Panc1 (cell line): Measurements from ENCODE around the gene CCDC90B.
A peak's percentile ranks its signal among the peaks of the same experiment; 100 is the strongest.

ENCODE experiments used
- POLR2AphosphoS5 ChIP-seq: IDR thresholded peaks from 2 replicates; pipeline ENCODE4 v1.6.1; 2012; ENCODE audit warnings: mild to moderate bottlenecking, low read depth, low read length, moderate library complexity
- REST ChIP-seq, 2 experiments: IDR thresholded peaks; 2 replicates each; pipeline ENCODE4 v1.6.1; 2011 to 2012; ENCODE audit warnings: low read depth in 2 of 2, control low read depth in 1 of 2, low read length in 1 of 2, mild to moderate bottlenecking in 1 of 2, moderate library complexity in 1 of 2; ENCODE audit not compliant: insufficient read depth in 1 of 2
- TF ChIP-seq, protein P1 (sequence below): fragments of 450-650 bp; IDR thresholded peaks from 2 replicates; pipeline ENCODE4 v1.5.1; 2017; ENCODE audit warnings: mild to moderate bottlenecking

DNA sequence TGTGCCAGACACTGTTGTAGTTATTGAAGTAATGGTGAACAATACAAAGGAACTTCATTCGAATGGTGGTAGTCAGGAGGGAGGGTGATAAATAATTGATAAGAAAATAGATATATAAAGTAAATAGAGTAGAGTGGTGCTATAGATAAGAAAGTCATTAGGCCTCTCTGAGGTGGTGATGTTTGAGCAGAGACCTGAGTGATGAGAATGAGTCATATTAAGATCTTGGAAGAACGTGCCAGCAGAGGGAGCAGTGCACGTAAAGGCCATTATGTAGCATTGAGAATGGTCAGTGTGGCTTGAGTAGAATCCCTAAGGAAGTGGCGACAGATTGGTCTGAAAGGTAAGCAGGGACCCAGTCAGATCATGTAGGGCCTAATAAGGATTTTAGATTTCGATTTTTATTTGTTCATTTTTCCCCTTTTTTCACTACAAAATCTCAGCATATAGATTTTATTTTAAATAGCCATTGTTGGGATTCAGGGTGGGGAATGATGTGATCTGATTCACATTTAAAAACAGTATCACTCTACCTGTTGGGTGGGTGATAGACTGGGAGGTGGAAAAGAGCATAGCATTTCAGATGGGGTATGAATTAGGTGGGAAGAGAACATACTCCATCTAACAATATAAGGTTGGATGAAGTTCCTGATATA, 44.7 kb downstream of the CCDC90B start:
- TF ChIP-seq, protein P1, sequence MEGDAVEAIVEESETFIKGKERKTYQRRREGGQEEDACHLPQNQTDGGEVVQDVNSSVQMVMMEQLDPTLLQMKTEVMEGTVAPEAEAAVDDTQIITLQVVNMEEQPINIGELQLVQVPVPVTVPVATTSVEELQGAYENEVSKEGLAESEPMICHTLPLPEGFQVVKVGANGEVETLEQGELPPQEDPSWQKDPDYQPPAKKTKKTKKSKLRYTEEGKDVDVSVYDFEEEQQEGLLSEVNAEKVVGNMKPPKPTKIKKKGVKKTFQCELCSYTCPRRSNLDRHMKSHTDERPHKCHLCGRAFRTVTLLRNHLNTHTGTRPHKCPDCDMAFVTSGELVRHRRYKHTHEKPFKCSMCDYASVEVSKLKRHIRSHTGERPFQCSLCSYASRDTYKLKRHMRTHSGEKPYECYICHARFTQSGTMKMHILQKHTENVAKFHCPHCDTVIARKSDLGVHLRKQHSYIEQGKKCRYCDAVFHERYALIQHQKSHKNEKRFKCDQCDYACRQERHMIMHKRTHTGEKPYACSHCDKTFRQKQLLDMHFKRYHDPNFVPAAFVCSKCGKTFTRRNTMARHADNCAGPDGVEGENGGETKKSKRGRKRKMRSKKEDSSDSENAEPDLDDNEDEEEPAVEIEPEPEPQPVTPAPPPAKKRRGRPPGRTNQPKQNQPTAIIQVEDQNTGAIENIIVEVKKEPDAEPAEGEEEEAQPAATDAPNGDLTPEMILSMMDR = peak; percentile 83
- TF ChIP-seq POLR2AphosphoS5 (no peak), REST (IDR thresholded peaks at IDR 0.05; ENCODE audit: insufficient read depth in 1 of 2, low read depth in 2 of 2, low read length in 1 of 2) (no peak)
